Trophoblast cell (in vitro differentiated cells and primary cell): ENCODE data around the gene MINPP1.

Source experiments
- DNase-seq, 2 donors: peaks; one replicate each; pipeline ENCODE4 v3.0.0-alpha.2; 2016
- H2AFZ ChIP-seq: 2 replicates; pipeline ENCODE4 v1.6.1; 2013; ENCODE audit warnings: low read length, moderate library complexity, mild to moderate bottlenecking; ENCODE audit not compliant: insufficient read depth, poor library complexity
- H2AK5ac ChIP-seq: 2 replicates; pipeline ENCODE4 v1.6.1; 2013; ENCODE audit warnings: mild to moderate bottlenecking, low read length
- H2BK120ac ChIP-seq: 2 replicates; pipeline ENCODE4 v1.6.1; 2013; ENCODE audit warnings: low read length, mild to moderate bottlenecking, moderate library complexity; ENCODE audit not compliant: insufficient read depth, poor library complexity
- H2BK12ac ChIP-seq: 2 replicates; pipeline ENCODE4 v1.6.1; 2013; ENCODE audit warnings: mild to moderate bottlenecking, low read length, moderate library complexity
- H2BK5ac ChIP-seq: 2 replicates; pipeline ENCODE4 v1.6.1; 2013; ENCODE audit warnings: low read length, low read depth, moderate library complexity, mild to moderate bottlenecking; ENCODE audit not compliant: poor library complexity
- H3K14ac ChIP-seq: 2 replicates; pipeline ENCODE4 v1.6.1; 2013; ENCODE audit warnings: mild to moderate bottlenecking, low read length
- H3K18ac ChIP-seq: 2 replicates; pipeline ENCODE4 v1.6.1; 2013; ENCODE audit warnings: mild to moderate bottlenecking, low read length
- H3K23ac ChIP-seq: 2 replicates; pipeline ENCODE4 v1.6.1; 2013; ENCODE audit warnings: low read length
- H3K27ac ChIP-seq: 2 replicates; pipeline ENCODE4 v1.5.1; 2013; ENCODE audit warnings: low read depth, mild to moderate bottlenecking, inconsistent platforms, low read length, moderate library complexity
- H3K27me3 ChIP-seq: 2 replicates; pipeline ENCODE4 v1.6.1; 2013; ENCODE audit warnings: inconsistent platforms, mild to moderate bottlenecking, low read length, moderate library complexity; ENCODE audit not compliant: insufficient read depth
- H3K36me3 ChIP-seq, 2 experiments: 1 replicate in 1 of 2; 2 replicates in 1 of 2; pipeline ENCODE4 v1.6.1; 2013; ENCODE audit warnings: low read length in 2 of 2, mild to moderate bottlenecking in 2 of 2, moderate library complexity in 1 of 2; ENCODE audit not compliant: insufficient read depth in 2 of 2, control insufficient read depth in 1 of 2
- H3K4ac ChIP-seq: 2 replicates; pipeline ENCODE4 v1.6.1; 2013; ENCODE audit warnings: low read depth, mild to moderate bottlenecking, low read length, moderate library complexity
- H3K4me1 ChIP-seq, 2 experiments: 1 replicate in 1 of 2; 2 replicates in 1 of 2; pipeline ENCODE4 v1.6.1; 2013; ENCODE audit warnings: low read length in 2 of 2, mild to moderate bottlenecking in 2 of 2, moderate library complexity in 1 of 2; ENCODE audit not compliant: insufficient read depth in 2 of 2, control insufficient read depth in 1 of 2
- H3K4me2 ChIP-seq: 2 replicates; pipeline ENCODE4 v1.6.1; 2013; ENCODE audit warnings: inconsistent platforms, mild to moderate bottlenecking, low read length, moderate library complexity
- H3K4me3 ChIP-seq: 2 replicates; pipeline ENCODE4 v1.5.1; 2013; ENCODE audit warnings: mild to moderate bottlenecking, low read depth, low read length, inconsistent platforms
- H3K79me1 ChIP-seq: one replicate; pipeline ENCODE4 v1.6.1; 2013; ENCODE audit warnings: low read length
- H3K79me2 ChIP-seq: 2 replicates; pipeline ENCODE4 v1.6.1; 2013; ENCODE audit warnings: low read length, mild to moderate bottlenecking; ENCODE audit not compliant: control insufficient read depth, insufficient read depth, poor library complexity
- H3K9ac ChIP-seq: 2 replicates; pipeline ENCODE4 v1.6.1; 2013; ENCODE audit warnings: mild to moderate bottlenecking, low read length
- H3K9me3 ChIP-seq: 2 replicates; pipeline ENCODE4 v1.6.1; 2013; ENCODE audit warnings: low read depth, mild to moderate bottlenecking, control low read depth, inconsistent platforms, low read length; ENCODE audit not compliant: insufficient read depth
- H4K12ac ChIP-seq: 2 replicates; pipeline ENCODE4 v1.6.1; 2013; ENCODE audit warnings: low read depth, mild to moderate bottlenecking, low read length, moderate library complexity
- H4K8ac ChIP-seq: 2 replicates; pipeline ENCODE4 v1.6.1; 2013; ENCODE audit warnings: low read depth, mild to moderate bottlenecking, low read length, moderate library complexity
- H4K91ac ChIP-seq: one replicate; pipeline ENCODE4 v1.6.1; 2013; ENCODE audit warnings: low read depth, mild to moderate bottlenecking, low read length, moderate library complexity
- WGBS: extraction: QIAGEN DNeasy Blood & Tissue Kit; methylation state at CpG from one replicate; pipeline ENCODE4 v1.1.7; 2013; ENCODE audit warnings: missing lambda C conversion rate; ENCODE audit not compliant: insufficient read length, insufficient coverage; ENCODE audit errors: extremely low coverage; 5-methylcytosine and 5-hydroxymethylcytosine counted together

The MINPP1 gene

DNA sequence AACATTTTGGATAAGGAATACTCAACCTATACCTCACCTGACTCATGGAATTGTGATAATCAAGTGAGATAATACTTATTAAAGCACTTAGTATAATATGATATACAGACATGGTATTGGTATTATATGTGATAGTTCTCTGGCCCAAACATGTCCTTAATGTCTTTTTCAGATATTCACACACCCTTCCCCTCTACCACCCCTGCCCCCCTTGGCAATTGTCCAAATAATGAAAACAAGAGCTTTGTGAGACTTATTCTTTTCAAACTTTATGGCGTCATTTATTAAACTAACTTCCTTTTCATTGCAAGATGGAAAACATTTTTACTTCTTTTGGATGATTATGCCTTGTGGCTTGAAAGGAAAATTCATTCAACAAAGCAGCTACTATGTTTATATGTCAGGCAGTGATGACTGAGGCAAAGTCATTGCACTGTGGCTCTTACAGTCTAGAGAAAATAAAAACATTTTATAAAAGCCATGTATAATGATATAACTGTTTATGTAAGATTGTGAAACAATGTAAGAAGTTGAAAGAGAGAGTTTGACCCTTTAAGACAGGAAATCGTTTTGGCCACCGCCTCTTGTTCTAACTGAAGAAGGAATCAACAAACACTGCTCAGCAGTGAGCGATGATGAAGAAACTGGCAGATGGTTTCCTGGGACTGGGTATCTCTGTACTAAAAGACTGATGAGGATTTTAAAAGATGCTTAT, 27.4 kb downstream of the MINPP1 start:
- no peak overlapping the region for H3K14ac ChIP-seq
- no peak overlapping the region for H3K4me2 ChIP-seq
- no peak overlapping the region for H3K9ac ChIP-seq
- H3K27me3 ChIP-seq: no peaks in the 10 kb centered on the region
- no peaks in the 10 kb centered on the region for H3K79me1 ChIP-seq
- no peak overlapping the region for H2BK5ac ChIP-seq
- no peak overlapping the region for H4K91ac ChIP-seq
- no peak for DNase-seq
- H4K8ac ChIP-seq: no peak overlapping the region
- H3K79me2 ChIP-seq: no peaks in the 10 kb centered on the region
- WGBS: no CpG with 5 or more reads among the region's 4 CpGs
- H3K4ac ChIP-seq: no peak overlapping the region
- H3K4me3 ChIP-seq: no peak overlapping the region
- H3K36me3 ChIP-seq: peaks cover 8% of the 10 kb centered on the region in 2 experiments
- H3K23ac ChIP-seq: no peak overlapping the region
- no peak overlapping the region for H3K18ac ChIP-seq
- peaks cover 4% of the 10 kb centered on the region for H3K9me3 ChIP-seq
- H4K12ac ChIP-seq: no peak overlapping the region
- no peak overlapping the region for H2BK12ac ChIP-seq
- H3K27ac ChIP-seq: no peak overlapping the region
- H3K4me1 ChIP-seq: no peaks in the 10 kb centered on the region
- no peak overlapping the region for H2AFZ ChIP-seq
- H2AK5ac ChIP-seq: no peak overlapping the region
- no peak overlapping the region for H2BK120ac ChIP-seq

DNA sequence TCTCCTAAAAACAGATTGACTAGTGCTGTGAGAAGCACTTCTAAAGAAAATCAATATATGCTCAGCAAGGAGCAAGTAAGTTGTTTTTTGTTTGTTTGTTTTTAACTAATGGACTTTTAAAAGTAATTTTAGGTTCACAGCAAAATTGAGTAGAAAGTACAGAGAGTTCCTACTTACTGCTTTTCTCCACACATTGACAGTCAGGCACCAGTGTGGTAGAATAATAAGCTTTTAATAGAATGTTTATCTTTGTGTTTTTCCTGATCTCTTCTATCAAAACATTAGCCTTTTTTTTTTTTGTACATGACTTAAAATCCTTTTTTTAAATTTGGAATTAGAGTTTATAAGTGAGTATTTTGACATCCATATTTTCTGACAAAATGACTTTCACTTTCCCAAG, 28.0 kb downstream of the MINPP1 start:
- Histone ChIP-seq H3K79me1 (no peaks in the 10 kb centered on the region), H3K4ac (no peak overlapping the region), H4K8ac (no peak overlapping the region), H2BK120ac (no peak overlapping the region), H2AK5ac (no peak overlapping the region), H3K14ac (no peak overlapping the region), H3K18ac (no peak overlapping the region), H4K91ac (no peak overlapping the region), H3K9me3 (peaks cover 4% of the 10 kb centered on the region), H3K27me3 (no peaks in the 10 kb centered on the region), H3K9ac (no peak overlapping the region), H3K4me3 (no peak overlapping the region), H3K4me1 (no peaks in the 10 kb centered on the region), H3K27ac (no peak overlapping the region), H2AFZ (no peak overlapping the region), H4K12ac (no peak overlapping the region), H2BK5ac (no peak overlapping the region), H2BK12ac (no peak overlapping the region), H3K23ac (no peak overlapping the region), H3K4me2 (no peak overlapping the region), H3K36me3 (peaks cover 8% of the 10 kb centered on the region in 2 experiments), H3K79me2 (no peaks in the 10 kb centered on the region)
- DNase-seq: no peak

- Histone ChIP-seq H3K4ac (no peak overlapping the region), H3K4me2 (no peak overlapping the region), H2AFZ (no peak overlapping the region), H3K4me1 (no peaks in the 10 kb centered on the region), H2BK5ac (no peak overlapping the region), H2AK5ac (no peak overlapping the region), H2BK120ac (no peak overlapping the region), H4K8ac (no peak overlapping the region), H3K9ac (no peak overlapping the region), H3K23ac (no peak overlapping the region), H2BK12ac (no peak overlapping the region), H3K14ac (no peak overlapping the region), H4K12ac (no peak overlapping the region), H3K27ac (no peak overlapping the region), H3K18ac (no peak overlapping the region), H3K9me3 (peaks cover 4% of the 10 kb centered on the region), H3K79me2 (no peaks in the 10 kb centered on the region), H3K36me3 (peaks cover 8 to 10% of the 10 kb centered on the region in 2 experiments), H3K79me1 (no peaks in the 10 kb centered on the region), H4K91ac (no peak overlapping the region), H3K27me3 (no peaks in the 10 kb centered on the region), H3K4me3 (no peak overlapping the region)
- DNase-seq: no peak
- WGBS: no CpG with 5 or more reads among the region's 3 CpGs
Observed at GRCh38 chr10:87534173-87534858, 29.6 kb downstream of the MINPP1 start.

DNA sequence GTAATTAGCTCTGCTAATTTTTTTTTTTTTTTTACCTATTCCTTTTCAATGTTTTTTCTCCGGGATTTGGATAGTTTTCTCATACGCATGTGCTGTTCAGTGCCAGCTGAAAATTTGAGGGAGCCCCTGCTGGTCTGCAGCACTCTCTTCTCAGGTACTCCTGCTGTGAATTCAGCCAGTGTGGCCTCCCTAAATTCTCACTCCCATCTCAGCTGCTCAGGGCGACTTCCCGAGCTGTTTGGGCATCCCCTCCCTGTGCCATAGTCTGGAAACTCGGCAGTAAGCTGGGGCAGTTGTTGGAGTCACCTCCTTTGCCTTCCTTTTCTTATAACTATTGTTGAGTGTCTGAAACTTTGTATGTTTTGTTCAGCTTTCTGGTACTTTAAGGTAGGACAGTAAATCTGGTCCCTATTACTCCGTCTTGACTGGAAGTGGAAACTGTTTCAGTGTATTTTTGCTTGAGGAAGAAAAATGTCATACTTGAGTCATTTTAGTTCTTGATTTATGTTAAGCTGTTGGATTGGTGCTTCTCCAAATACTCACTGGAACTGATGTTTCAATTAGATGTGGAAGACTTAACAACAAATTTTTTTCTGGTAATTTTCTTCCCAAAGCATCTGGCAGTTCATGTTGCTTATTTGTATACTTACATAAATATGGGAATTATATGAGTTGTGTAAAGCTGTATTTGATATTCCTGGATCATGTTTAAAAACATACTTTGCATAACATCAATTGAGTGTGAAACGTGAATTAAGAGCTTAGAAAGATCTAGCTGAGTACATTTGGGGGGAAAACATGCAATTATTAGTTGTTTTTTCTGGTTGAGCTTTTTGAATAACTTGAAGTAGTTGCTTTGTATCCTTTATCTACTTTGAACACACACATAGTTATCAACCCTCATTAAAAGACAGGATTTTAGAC, 33.7 kb downstream of the MINPP1 start:
- Histone ChIP-seq H4K8ac (no peak overlapping the region), H4K91ac (no peak overlapping the region), H2BK5ac (no peak overlapping the region), H3K14ac (no peak overlapping the region), H2BK12ac (no peak overlapping the region), H2AK5ac (no peak overlapping the region), H3K79me1 (no peaks in the 10 kb centered on the region), H3K18ac (no peak overlapping the region), H3K27me3 (no peaks in the 10 kb centered on the region), H2BK120ac (no peak overlapping the region), H3K4me1 (no peaks in the 10 kb centered on the region), H3K9me3 (no peaks in the 10 kb centered on the region), H3K27ac (no peak overlapping the region), H3K4ac (peak overlapping the region; percentile 21), H3K79me2 (no peaks in the 10 kb centered on the region), H2AFZ (no peak overlapping the region), H3K4me3 (no peak overlapping the region), H4K12ac (no peak overlapping the region), H3K23ac (no peak overlapping the region), H3K36me3 (peaks cover 4 to 6% of the 10 kb centered on the region in 2 experiments), H3K4me2 (no peak overlapping the region), H3K9ac (no peak overlapping the region)
- no CpG with 5 or more reads among the region's 7 CpGs for WGBS
- no peak for DNase-seq
